NCI-H1417 (cell line): ENCODE data around the gene HECTD4.

Source experiments
- DNase-seq, 3 experiments: peaks; one replicate each; lab custom pipeline; 2025; lab: John Stamatoyannopoulos, UW

Gene HECTD4

GRCh38 chr12:112179341-112179740 is 202.9 kb downstream of the HECTD4 start:
- no peak for DNase-seq

- no peak for DNase-seq
Measured at GRCh38 chr12:112178796-112179195, 203.4 kb downstream of the HECTD4 start.

GRCh38 chr12:112176321-112177010 is 205.8 kb downstream of the HECTD4 start:
- no peak for DNase-seq

- DNase-seq = no peak
Measured at GRCh38 chr12:112175361-112176155, 206.7 kb downstream of the HECTD4 start.

GRCh38 chr12:112172556-112173324 is 209.5 kb downstream of the HECTD4 start:
- DNase-seq = no peak

- DNase-seq = no peak
Measured at GRCh38 chr12:112170971-112171596, 211.1 kb downstream of the HECTD4 start.

- no peak for DNase-seq
Measured at GRCh38 chr12:112170376-112170775, 211.9 kb downstream of the HECTD4 start.

- no peak for DNase-seq
Measured at GRCh38 chr12:112169966-112170365, 212.3 kb downstream of the HECTD4 start.

GRCh38 chr12:112169161-112169872 is 212.9 kb downstream of the HECTD4 start:
- DNase-seq = no peak

GRCh38 chr12:112168561-112168971 is 213.7 kb downstream of the HECTD4 start:
- DNase-seq = no peak

GRCh38 chr12:112167718-112168525 is 214.3 kb downstream of the HECTD4 start:
- DNase-seq = peak; percentile 45 to 72 (median 47)

- no peak for DNase-seq
Measured at GRCh38 chr12:112167031-112167461, 215.2 kb downstream of the HECTD4 start.

- DNase-seq = no peak
Measured at GRCh38 chr12:112166051-112167015, 215.9 kb downstream of the HECTD4 start.

GRCh38 chr12:112165624-112166023 is 216.6 kb downstream of the HECTD4 start:
- DNase-seq = no peak

- DNase-seq = no peak
Measured at GRCh38 chr12:112164011-112164660, 218.1 kb downstream of the HECTD4 start.

GRCh38 chr12:112163471-112163991 is 218.7 kb downstream of the HECTD4 start:
- no peak for DNase-seq

GRCh38 chr12:112163056-112163455 is 219.2 kb downstream of the HECTD4 start:
- no peak for DNase-seq

GRCh38 chr12:112162241-112162790 is 219.9 kb downstream of the HECTD4 start:
- DNase-seq = no peak
